Small intestine (tissue), 7 donors: ENCODE results near the gene RNF111. TPM values are rescaled to one million over a fixed set of nuclear protein-coding genes. Genes with fewer than 3 reads are reported as not detected.

Experiments used
- DNase-seq, 2 donors: peaks; one replicate each; pipeline versions ENCODE4 v3.0.0 to v3.0.0-alpha.2; 2013
- FAIRE-seq: peaks from 2 replicates; lab custom pipeline; 2012; peaks lifted over from hg19 to GRCh38; lab: Jason Lieb, UNC
- H3K27ac ChIP-seq, 3 donors: one replicate each; pipeline ENCODE4 v1.5.1; 2013; ENCODE audit warnings: low read length in 2 of 3, mild to moderate bottlenecking in 2 of 3, control low read depth in 1 of 3, inconsistent platforms in 1 of 3, low read depth in 1 of 3, moderate library complexity in 1 of 3
- H3K27me3 ChIP-seq, 3 donors: one replicate each; pipeline ENCODE4 v1.6.1; 2013; ENCODE audit warnings: low read length in 3 of 3, inconsistent platforms in 1 of 3; ENCODE audit not compliant: control insufficient read depth in 3 of 3, insufficient read depth in 3 of 3
- H3K36me3 ChIP-seq, 3 donors: one replicate each; pipeline ENCODE4 v1.6.1; 2013; ENCODE audit warnings: low read length in 3 of 3, inconsistent platforms in 1 of 3, low read depth in 1 of 3, mild to moderate bottlenecking in 1 of 3, moderate library complexity in 1 of 3; ENCODE audit not compliant: control insufficient read depth in 3 of 3, insufficient read depth in 2 of 3
- H3K4me1 ChIP-seq, 3 donors: one replicate each; pipeline ENCODE4 v1.6.1; 2013; ENCODE audit warnings: low read length in 2 of 3, inconsistent platforms in 1 of 3, low read depth in 1 of 3, mild to moderate bottlenecking in 1 of 3, moderate library complexity in 1 of 3; ENCODE audit not compliant: control insufficient read depth in 3 of 3, insufficient read depth in 2 of 3
- H3K4me3 ChIP-seq, 3 donors: one replicate each; pipeline ENCODE4 v1.5.1; 2013; ENCODE audit warnings: low read length in 3 of 3, control low read depth in 1 of 3, inconsistent platforms in 1 of 3, low read depth in 1 of 3, mild to moderate bottlenecking in 1 of 3, moderate library complexity in 1 of 3
- H3K9me3 ChIP-seq, 2 donors: one replicate each; pipeline ENCODE4 v1.6.1; 2013; ENCODE audit warnings: low read depth in 1 of 2, low read length in 1 of 2; ENCODE audit not compliant: control insufficient read depth in 2 of 2, insufficient read depth in 1 of 2
- WGBS, 3 donors: extraction: QIAGEN DNeasy Blood & Tissue Kit; methylation state at CpG; one replicate each; pipeline ENCODE4 v1.1.7; 2013; 5-methylcytosine and 5-hydroxymethylcytosine counted together
- polyA plus RNA-seq, 4 donors: library from polyadenylated mRNA; stranded (reverse) in 3 of 4; unstranded in 1 of 4; fragments of 200-250 nt in 3 of 4; fragments of 120-200 nt in 1 of 4; gene quantifications; one replicate each; pipeline versions ENCODE4 v1.2.1 to v1.2.3, GENCODE V29; 2013
- donor health status: healthy with polysubstance abuse.
- donor health status: control.
- donor health status: control.
- donor health status: Bipolar disorder and iron deficiency.
- donor health status: healthy.

Gene RNF111
- polyA plus RNA-seq, 4 donors = 7.0 to 28.0 (median 8.8) TPM

- Histone ChIP-seq H3K4me1 (no peaks in the 10 kb centered on the region), H3K36me3 (peaks cover 3 to 20% (median 8%) of the 10 kb centered on the region in 3 donors), H3K4me3 (no peak overlapping the region), H3K27me3 (no peaks in the 10 kb centered on the region), H3K9me3 (no peaks in the 10 kb centered on the region), H3K27ac (no peak overlapping the region)
- 57 to 68% (median 63%) methylated on average over 2 of the region's 2 CpGs for WGBS, 3 donors
- DNase-seq (no peak), FAIRE-seq (peak; percentile 77)
Measured at GRCh38 chr15:59051873-59052861, 64.7 kb downstream of the RNF111 start.

GRCh38 chr15:59052915-59053407 lies 65.5 kb downstream of the RNF111 start:
- H3K9me3 ChIP-seq = no peaks in the 10 kb centered on the region
- H3K4me1 ChIP-seq = no peaks in the 10 kb centered on the region
- H3K36me3 ChIP-seq = peaks cover 4 to 14% (median 8%) of the 10 kb centered on the region in 3 donors
- WGBS, 3 donors = 74 to 94% (median 88%) methylated on average over 3 of the region's 3 CpGs
- no peak overlapping the region for H3K27ac ChIP-seq
- no peak for DNase-seq
- FAIRE-seq = no peak
- no peaks in the 10 kb centered on the region for H3K27me3 ChIP-seq
- H3K4me3 ChIP-seq = no peak overlapping the region

DNA sequence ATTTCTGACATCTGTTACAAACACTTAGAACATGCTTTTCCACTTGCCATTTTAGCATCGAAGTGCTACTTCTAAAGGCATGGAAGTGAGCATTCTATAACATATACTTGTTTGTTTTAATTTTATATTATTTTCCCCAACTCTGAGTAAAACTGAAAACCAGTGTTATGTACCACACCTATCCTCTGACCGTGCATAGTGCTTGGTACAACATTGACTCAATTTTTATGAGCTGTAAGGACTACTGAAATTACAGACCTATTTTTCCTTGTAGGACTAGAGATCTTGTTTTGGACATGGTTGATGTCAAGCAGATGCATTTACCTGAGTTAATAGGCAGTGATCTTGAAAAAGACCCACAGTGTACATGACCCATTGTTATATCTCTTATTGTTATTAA lies 66.0 kb downstream of the RNF111 start:
- no peak for DNase-seq
- H3K27me3 ChIP-seq = no peaks in the 10 kb centered on the region
- FAIRE-seq = no peak
- no peak overlapping the region for H3K27ac ChIP-seq
- no peak overlapping the region for H3K4me3 ChIP-seq
- H3K36me3 ChIP-seq = peaks cover 4 to 14% (median 11%) of the 10 kb centered on the region in 3 donors
- H3K4me1 ChIP-seq = no peaks in the 10 kb centered on the region
- no peaks in the 10 kb centered on the region for H3K9me3 ChIP-seq
- WGBS, 3 donors = 70 to 96% (median 82%) methylated on average over 2 of the region's 2 CpGs

DNA sequence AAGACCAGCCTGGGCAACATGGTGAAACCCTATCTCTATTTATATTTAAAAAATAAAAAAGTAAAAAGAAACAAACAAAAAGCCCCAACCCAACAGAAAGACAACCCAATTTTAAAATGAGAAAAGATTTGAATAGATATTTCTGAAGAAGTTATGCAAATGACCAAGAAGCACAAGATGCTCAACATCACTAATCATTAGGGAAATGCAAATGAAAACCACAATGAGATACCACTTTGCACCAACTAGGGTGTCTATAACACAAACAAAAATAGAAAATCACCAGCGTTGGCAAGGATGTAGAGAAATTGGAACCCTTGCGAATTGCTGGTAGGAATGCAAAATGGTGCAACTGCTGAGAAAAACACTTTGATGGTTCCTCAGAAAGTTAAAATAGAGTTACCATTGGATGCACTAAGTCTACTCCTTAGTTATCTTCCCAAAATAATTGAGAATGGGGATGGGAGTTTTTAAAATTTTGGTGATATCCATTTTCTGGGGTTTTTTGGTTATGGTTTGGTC lies 71.7 kb downstream of the RNF111 start:
- no peak overlapping the region for H3K27ac ChIP-seq

DNA sequence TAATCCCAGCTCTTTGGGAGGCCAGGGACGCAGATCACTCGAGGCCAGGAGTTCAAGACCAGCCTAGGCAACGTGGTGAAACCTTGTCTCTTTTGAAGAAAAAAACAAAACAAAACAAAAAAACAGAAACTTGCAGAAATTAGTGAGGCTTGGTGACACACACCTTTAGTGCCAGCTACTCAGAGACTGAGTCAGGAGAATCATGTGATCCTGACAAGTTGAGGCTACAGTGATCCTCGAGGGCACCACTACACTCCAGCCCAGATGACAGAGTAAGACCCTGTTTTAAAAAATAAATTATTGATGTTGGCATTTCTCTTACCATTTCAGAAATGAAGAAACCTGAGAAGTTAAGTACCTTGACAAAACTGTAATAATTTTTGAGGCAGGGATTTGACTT lies 72.9 kb downstream of the RNF111 start:
- Histone ChIP-seq H3K27me3 (no peaks in the 10 kb centered on the region), H3K4me3 (no peak overlapping the region), H3K27ac (no peak overlapping the region), H3K4me1 (no peaks in the 10 kb centered on the region), H3K36me3 (peaks cover 11 to 23% (median 22%) of the 10 kb centered on the region in 3 donors), H3K9me3 (no peaks in the 10 kb centered on the region)
- no peak for FAIRE-seq
- WGBS, 3 donors = 88 to 96% (median 90%) methylated on average over 4 of the region's 4 CpGs
- no peak for DNase-seq

More for the DNA sequence above, 71.7 kb downstream of the RNF111 start:
- FAIRE-seq = no peak
- H3K36me3 ChIP-seq = peaks cover 9 to 21% (median 20%) of the 10 kb centered on the region in 3 donors
- 92 to 95% (median 93%) methylated on average over 2 of the region's 2 CpGs for WGBS, 3 donors
- H3K4me3 ChIP-seq = no peak overlapping the region
- no peak for DNase-seq
- H3K4me1 ChIP-seq = no peaks in the 10 kb centered on the region
- no peaks in the 10 kb centered on the region for H3K27me3 ChIP-seq
- H3K9me3 ChIP-seq = no peaks in the 10 kb centered on the region

GRCh38 chr15:59063042-59063441 lies 75.6 kb downstream of the RNF111 start:
- no peak for FAIRE-seq
- H3K9me3 ChIP-seq = no peaks in the 10 kb centered on the region
- peaks cover 7 to 32% (median 28%) of the 10 kb centered on the region in 3 donors for H3K36me3 ChIP-seq
- H3K27me3 ChIP-seq = no peaks in the 10 kb centered on the region
- DNase-seq = no peak
- no peak overlapping the region for H3K4me3 ChIP-seq
- WGBS, 3 donors = 72 to 81% (median 75%) methylated on average over 4 of the region's 4 CpGs
- no peaks in the 10 kb centered on the region for H3K4me1 ChIP-seq
- H3K27ac ChIP-seq = no peak overlapping the region

DNA sequence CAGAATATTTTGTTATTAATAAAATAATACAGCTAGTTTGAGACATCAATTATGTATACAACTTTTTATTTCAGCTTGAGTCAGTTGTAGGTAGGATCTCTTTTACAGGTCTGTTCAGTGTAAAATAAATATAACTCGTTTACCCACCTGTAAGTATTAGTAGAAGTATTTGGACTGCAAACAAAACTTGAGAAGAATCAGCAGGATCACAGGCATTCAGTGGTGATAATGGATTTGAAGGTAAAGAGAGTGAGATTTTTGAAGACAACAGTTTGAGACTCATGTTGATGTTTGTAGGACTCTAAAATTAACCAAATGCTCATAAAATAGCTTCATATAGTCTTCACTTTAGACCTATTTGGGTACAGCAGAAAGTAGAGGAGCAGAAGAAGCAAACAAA lies 82.0 kb downstream of the RNF111 start:
- DNase-seq (no peak), FAIRE-seq (no peak)
- Histone ChIP-seq H3K36me3 (peaks cover 5 to 37% (median 20%) of the 10 kb centered on the region in 3 donors), H3K9me3 (peaks cover 0 to 9% of the 10 kb centered on the region in 2 donors), H3K27me3 (no peaks in the 10 kb centered on the region), H3K4me1 (no peaks in the 10 kb centered on the region), H3K4me3 (no peak overlapping the region), H3K27ac (no peak overlapping the region)
- WGBS, 3 donors = 51 to 80% (median 71%) methylated on average over 1 of the region's 1 CpG

- H3K4me1 ChIP-seq = no peaks in the 10 kb centered on the region
- 85 to 91% (median 88%) methylated on average over 1 of the region's 1 CpG for WGBS, 3 donors
- peaks cover 0 to 9% of the 10 kb centered on the region in 2 donors for H3K9me3 ChIP-seq
- no peak for FAIRE-seq
- no peak overlapping the region for H3K27ac ChIP-seq
- H3K4me3 ChIP-seq = no peak overlapping the region
- no peak for DNase-seq
- H3K27me3 ChIP-seq = no peaks in the 10 kb centered on the region
- H3K36me3 ChIP-seq = peaks cover 4 to 17% (median 5%) of the 10 kb centered on the region in 3 donors
Measured at GRCh38 chr15:59074607-59075006, 87.1 kb downstream of the RNF111 start.
